ENCODE data around the gene VEPH1.

The VEPH1 gene

GRCh38 chr3:157502916-157503595 lies at the start of gene VEPH1:
TSS of gene VEPH1 (minus strand) at chr3:157503416. CDS start at chr3:157495349, 8,067 bp downstream.
- DNase-seq, result no peak

- DNase-seq, result no peak
Measured at GRCh38 chr3:157551961-157552360, 48.7 kb upstream of the VEPH1 start.

GRCh38 chr3:157549498-157549897 lies 46.3 kb upstream of the VEPH1 start:
- DNase-seq, result no peak

GRCh38 chr3:157544501-157545130 lies 41.4 kb upstream of the VEPH1 start:
- DNase-seq, result no peak

DNA sequence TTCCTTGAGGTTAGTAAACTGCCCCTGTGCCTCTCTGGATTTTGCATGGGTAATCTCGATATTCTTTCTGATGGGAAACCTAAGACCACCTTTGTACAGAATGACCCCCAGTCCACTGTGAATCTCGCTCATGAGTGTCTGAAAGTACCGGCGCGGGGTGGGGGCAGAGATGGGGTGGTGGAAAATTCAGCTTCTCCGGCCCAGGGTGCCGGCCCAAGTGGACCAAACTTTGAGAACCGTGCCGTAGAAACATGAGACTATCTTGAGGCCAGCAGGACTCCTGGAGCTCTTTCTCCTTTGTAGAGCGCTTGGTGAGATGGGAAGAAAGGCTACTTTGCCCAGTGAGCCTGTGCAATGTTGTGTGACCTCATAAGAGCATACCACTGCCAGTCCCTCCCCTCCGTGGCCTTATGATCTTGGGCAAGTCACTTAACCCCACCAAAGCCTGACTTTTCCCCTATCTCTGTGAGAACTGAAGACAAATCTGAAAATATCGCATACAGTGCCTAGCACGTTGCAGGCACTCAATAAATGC lies 40.4 kb upstream of the VEPH1 start:
- DNase-seq, result no peak

GRCh38 chr3:157542711-157543500 lies 39.7 kb upstream of the VEPH1 start:
- no peak for DNase-seq

GRCh38 chr3:157541506-157542236 lies 38.5 kb upstream of the VEPH1 start:
- DNase-seq, result no peak

GRCh38 chr3:157540656-157541055 lies 37.4 kb upstream of the VEPH1 start:
- DNase-seq, result no peak

GRCh38 chr3:157535667-157536066 lies 32.5 kb upstream of the VEPH1 start:
- no peak for DNase-seq

DNA sequence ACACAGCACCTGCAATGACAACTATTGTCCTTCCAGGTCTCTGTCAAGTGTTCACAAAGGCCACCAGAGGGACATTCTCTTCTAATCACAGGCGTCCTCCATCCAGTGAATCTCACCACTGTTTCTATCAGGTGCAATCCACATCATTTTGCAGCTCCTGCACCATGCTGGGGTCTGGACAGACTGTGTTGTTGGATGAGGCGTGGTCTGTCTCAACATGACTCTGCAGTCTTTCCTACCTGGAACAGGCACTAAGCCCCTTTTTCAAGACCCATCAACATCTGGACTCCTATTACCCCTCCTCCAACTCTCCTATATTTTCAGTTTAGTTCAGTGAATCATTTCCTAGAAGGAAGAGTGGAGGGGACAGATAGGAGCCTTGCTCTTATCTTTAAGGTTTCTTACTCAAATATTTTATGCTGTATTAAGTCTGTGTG lies 31.5 kb upstream of the VEPH1 start:
- DNase-seq, result no peak

GRCh38 chr3:157533298-157534070 lies 30.3 kb upstream of the VEPH1 start:
- no peak for DNase-seq

DNA sequence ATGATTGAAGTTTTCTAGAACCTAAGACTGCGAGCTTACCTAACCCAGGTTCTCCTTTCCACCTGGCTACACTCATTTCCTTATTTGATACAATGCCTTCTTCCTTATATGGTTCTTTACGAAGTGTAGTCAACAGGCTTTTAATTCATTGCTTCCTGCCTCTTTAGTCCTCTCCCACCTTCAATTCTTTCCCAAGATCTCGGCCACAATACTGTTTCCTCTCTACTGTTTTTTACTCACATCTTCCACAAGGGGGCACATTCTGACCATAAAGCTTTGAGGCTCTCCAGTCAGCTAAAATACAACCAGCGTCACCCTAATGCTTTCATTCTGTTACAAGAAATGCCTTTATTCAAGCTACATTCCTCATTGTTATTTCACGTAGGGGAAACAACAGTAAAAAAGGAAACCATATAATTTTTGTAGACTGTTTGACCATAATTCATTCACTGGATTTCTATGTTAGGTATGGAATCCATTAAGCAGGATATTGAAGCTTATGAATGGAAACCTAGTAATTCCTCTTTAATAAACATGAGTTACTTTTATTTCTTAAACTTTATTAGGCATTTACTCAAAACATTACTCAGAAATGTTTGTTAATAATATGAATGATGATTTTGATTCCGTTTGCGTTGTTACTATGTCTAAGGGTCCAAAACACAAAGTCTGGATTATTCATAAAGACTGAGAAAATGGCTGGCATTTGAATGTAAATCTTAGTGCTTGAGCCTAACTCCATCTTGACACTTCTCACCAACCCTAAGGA lies 29.5 kb upstream of the VEPH1 start:
- peak in 1 of 2 donors; percentile 12 for DNase-seq

DNA sequence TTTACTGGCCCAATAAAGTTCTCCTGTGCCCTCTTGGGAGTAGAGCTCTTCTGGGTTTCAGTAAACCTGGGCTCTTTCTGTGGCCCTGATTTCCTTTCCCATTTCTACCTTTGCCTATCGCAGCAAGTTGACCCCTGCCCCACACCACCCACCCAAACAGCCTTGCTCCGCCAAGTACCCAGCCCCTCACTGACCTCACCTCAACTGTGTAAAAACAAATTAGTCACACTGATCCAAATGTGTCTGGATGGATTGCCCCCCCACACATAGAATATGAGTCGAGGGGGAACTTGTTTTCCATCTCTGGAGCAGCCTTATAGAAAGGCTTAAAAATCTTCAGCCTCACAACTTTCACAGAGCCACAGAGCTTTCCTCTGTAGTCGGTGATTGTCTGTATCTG lies 28.6 kb upstream of the VEPH1 start:
- no peak for DNase-seq

DNA sequence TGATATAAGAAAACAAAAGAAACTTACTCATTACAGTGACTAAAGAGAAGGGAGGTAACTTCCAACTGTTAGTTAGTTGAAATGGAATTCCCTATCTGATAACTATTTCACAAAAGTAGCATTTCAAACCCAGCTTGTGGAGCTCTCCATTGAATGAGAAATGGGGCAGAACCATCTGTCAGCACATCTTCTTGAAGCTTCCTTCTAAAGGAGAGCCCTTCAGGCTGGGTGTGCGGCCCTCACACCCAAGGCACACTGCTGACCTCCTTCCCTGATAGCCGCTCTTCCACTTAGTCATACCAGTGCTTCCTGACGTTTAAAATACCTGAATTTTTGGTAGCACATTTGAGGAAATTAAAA lies 28.1 kb upstream of the VEPH1 start:
- no peak for DNase-seq

- no peak for DNase-seq
Measured at GRCh38 chr3:157530637-157531300, 27.6 kb upstream of the VEPH1 start.

DNA sequence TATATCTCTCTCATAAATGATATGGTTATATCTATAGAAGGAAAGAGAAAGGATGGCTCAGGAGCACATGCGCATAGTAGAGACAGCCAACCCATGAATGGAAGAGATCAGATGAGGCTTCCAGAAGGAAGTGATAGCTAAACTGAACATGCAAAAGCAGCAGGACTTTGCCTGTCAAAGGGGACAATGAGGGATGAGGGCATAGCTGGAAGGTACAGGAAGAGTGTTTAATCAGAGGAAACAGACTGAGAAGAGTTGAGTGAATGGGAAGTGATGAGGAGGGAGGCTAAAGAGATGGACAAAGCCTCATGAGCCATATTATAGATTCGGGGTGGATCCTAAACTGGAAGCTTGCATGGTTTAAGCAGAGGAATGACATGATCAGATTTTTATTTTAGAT lies 26.5 kb upstream of the VEPH1 start:
- DNase-seq, result no peak

DNA sequence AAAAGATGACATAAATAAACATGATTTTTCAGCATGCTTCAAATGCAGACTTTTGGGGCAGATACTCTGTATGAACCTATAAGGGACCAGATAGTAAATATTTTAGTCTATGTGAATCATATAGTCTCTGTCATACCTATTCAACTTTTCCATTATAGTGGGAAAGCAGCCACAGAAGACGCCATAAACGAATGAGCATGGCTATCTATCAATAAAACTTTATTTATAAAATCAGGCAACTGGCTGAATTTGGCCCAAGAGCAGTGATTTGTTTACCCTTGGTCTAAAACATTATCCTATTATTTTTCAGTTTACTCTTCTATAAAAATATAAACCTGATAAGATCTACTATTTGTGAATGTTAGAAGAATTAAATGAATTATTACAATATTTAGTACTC lies 25.9 kb upstream of the VEPH1 start:
- DNase-seq, result no peak

GRCh38 chr3:157527131-157527881 lies 24.1 kb upstream of the VEPH1 start:
- DNase-seq, result no peak

GRCh38 chr3:157526036-157526435 lies 22.8 kb upstream of the VEPH1 start:
- DNase-seq, result no peak

DNA sequence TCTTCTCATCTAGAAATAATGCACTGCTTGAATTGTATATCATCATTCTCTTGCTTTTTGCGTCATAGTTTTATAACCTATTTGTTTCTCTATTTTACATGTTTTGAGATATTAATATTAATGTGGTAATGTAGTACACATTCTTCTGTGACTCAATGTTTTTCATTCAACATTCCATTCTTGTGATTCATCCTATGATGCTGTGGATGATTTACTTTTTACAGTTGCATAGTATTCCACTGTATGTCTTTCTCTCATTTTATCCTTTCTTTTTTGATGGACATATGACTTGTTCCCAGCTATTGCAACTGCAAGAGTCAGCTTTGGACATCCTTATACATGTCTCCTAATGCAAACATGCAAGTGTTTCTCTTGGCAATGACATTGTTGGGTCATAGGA lies 20.6 kb upstream of the VEPH1 start:
- DNase-seq, result no peak
